Testis (tissue), 3 donors: ENCODE data around the gene SMCO2. TPM values are rescaled to one million over a fixed set of nuclear protein-coding genes. Genes with fewer than 3 reads are reported as not detected.

Experiments used
- DNase-seq: peaks from one replicate; pipeline ENCODE4 v3.0.0-alpha.2; 2019
- H3K27ac ChIP-seq, 2 donors: fragments of 200-600 bp; sonication (generic); one replicate each; pipeline ENCODE4 v1.5.1; 2019
- H3K27me3 ChIP-seq: fragments of 200-600 bp; sonication (generic); one replicate; pipeline ENCODE4 v1.5.1; 2019
- H3K36me3 ChIP-seq: fragments of 200-600 bp; sonication (generic); one replicate; pipeline ENCODE4 v1.5.1; 2017; ENCODE audit warnings: low read depth; ENCODE audit errors: missing control alignments
- H3K4me1 ChIP-seq: fragments of 200-600 bp; sonication (generic); one replicate; pipeline ENCODE4 v1.5.1; 2019
- H3K4me3 ChIP-seq, 2 donors: fragments of 200-600 bp; sonication (generic); one replicate each; pipeline ENCODE4 v1.5.1; 2017 to 2019
- H3K9me3 ChIP-seq: fragments of 200-600 bp; sonication (generic); one replicate; pipeline ENCODE4 v1.5.1; 2017
- POLR2A ChIP-seq: fragments of 450-650 bp; IDR thresholded peaks from one replicate; pipeline ENCODE4 v1.6.1; 2017; ENCODE audit warnings: antibody characterized with exemption, mild to moderate bottlenecking, moderate library complexity
- WGBS, 2 donors: methylation state at CpG; one replicate each; pipeline ENCODE4 v1.1.5; 2018; 5-methylcytosine and 5-hydroxymethylcytosine counted together
- intact Hi-C: fragments of 100-400 bp; cut with DNase I; formaldehyde crosslinking; loops from one replicate; pipeline ENCODE4 v1.15.1; 2023; ENCODE audit warnings: low total_unique reads
- polyA plus RNA-seq: library from polyadenylated mRNA; stranded (reverse); fragments of 350-450 nt; fragmentation: Illumina TruSeq; extraction: RNeasy Lipid Tissue Mini Kit (QIAGEN cat#74804); gene quantifications from one replicate; pipeline ENCODE4 v1.2.3, GENCODE V29; 2014; ENCODE audit warnings: low read depth, low replicate concordance; ENCODE audit not compliant: insufficient read depth
- total RNA-seq, 2 donors: library from RNA; depleted of rRNA; stranded (reverse); fragments of >200 nt; gene quantifications; one replicate each; pipeline ENCODE4 v1.2.3, GENCODE V29; 2016
- TF ChIP-seq, protein P1 (sequence below), 3 experiments: fragments of 450-650 bp in 2 of 3; fragments of 200-600 bp in 1 of 3; sonication (generic) in 1 of 3; IDR thresholded peaks; one replicate each; pipeline ENCODE4 v1.5.1; 2016 to 2019; ENCODE audit warnings: antibody characterized with exemption in 3 of 3, mild to moderate bottlenecking in 2 of 3, moderate library complexity in 1 of 3

Gene SMCO2
- total and polyA plus RNA-seq, 3 donors from 2014 or later: 1.5 to 4.6 TPM; not detected in 1

DNA sequence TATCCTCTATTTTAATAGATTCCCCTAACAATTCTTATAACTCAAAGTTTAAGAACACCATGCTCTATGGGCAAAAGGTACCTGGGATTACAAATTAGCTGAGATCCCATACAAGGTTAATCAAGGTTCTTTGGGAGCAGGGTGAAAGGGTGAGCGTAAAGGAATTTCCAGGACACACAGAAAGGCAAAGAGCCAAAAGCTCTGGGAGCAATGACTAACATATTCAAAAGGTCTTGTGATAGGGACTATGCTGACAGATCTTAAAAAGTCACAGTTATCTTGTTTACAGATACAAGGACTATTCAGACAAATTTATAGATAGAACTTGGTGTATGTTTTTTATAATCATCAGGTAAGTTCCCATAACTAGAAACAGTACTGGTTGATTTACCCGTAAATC is 58.0 kb downstream of the SMCO2 start:
- Histone ChIP-seq H3K4me1 (no peaks in the 10 kb centered on the region), H3K27me3 (no peaks in the 10 kb centered on the region), H3K27ac (no peak overlapping the region), H3K4me3 (no peak overlapping the region), H3K9me3 (no peaks in the 10 kb centered on the region), H3K36me3 (no peaks in the 10 kb centered on the region)
- intact Hi-C loops: no loop called here
- TF ChIP-seq, protein P1, sequence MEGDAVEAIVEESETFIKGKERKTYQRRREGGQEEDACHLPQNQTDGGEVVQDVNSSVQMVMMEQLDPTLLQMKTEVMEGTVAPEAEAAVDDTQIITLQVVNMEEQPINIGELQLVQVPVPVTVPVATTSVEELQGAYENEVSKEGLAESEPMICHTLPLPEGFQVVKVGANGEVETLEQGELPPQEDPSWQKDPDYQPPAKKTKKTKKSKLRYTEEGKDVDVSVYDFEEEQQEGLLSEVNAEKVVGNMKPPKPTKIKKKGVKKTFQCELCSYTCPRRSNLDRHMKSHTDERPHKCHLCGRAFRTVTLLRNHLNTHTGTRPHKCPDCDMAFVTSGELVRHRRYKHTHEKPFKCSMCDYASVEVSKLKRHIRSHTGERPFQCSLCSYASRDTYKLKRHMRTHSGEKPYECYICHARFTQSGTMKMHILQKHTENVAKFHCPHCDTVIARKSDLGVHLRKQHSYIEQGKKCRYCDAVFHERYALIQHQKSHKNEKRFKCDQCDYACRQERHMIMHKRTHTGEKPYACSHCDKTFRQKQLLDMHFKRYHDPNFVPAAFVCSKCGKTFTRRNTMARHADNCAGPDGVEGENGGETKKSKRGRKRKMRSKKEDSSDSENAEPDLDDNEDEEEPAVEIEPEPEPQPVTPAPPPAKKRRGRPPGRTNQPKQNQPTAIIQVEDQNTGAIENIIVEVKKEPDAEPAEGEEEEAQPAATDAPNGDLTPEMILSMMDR (IDR thresholded peaks at IDR 0.05): no peak
- no peak for TF ChIP-seq POLR2A
- DNase-seq: no peak
- WGBS, 2 donors: 92 to 94% methylated on average over 2 of the region's 2 CpGs

- H3K9me3 ChIP-seq: no peaks in the 10 kb centered on the region
- intact Hi-C loops: no loop called here
- H3K27me3 ChIP-seq: no peaks in the 10 kb centered on the region
- no peak for DNase-seq
- H3K27ac ChIP-seq: no peak overlapping the region
- 87 to 89% methylated on average over 2 of the region's 2 CpGs for WGBS, 2 donors
- no peaks in the 10 kb centered on the region for H3K4me1 ChIP-seq
- H3K4me3 ChIP-seq: no peak overlapping the region
- TF ChIP-seq, protein P1 (IDR thresholded peaks at IDR 0.05): no peak
- TF ChIP-seq POLR2A: no peak
- H3K36me3 ChIP-seq: no peaks in the 10 kb centered on the region
These were observed 58.6 kb downstream of the SMCO2 start for GRCh38 chr12:27505109-27505508.

DNA sequence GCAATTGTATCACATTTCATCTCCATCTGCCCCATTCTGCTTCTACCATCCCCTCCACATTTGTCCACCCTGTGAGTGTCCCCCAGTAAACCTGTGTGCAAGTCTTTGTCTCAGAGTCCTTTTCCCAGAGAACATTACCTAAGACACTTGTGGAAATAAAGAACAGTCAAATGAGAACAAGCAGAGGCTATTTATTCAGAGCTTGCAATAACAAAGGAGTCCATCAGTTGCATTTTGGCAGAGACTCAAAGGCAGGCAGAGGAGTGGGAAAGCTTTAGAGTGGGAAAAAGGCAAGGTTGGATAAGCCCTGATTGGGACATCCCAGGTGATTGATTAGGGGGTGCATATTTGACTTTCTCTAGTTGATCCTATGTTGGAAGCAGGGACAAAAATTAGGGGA is 59.2 kb downstream of the SMCO2 start:
- H3K9me3 ChIP-seq: no peaks in the 10 kb centered on the region
- H3K27ac ChIP-seq: no peak overlapping the region
- H3K4me1 ChIP-seq: peaks cover under 1% of the 10 kb centered on the region
- no peak overlapping the region for H3K4me3 ChIP-seq
- DNase-seq: no peak
- intact Hi-C loops: no loop called here
- no peak for TF ChIP-seq POLR2A
- TF ChIP-seq, protein P1 (IDR thresholded peaks at IDR 0.05): no peak
- no peaks in the 10 kb centered on the region for H3K27me3 ChIP-seq
- no peaks in the 10 kb centered on the region for H3K36me3 ChIP-seq

- WGBS, 2 donors: 80 to 90% methylated on average over 2 of the region's 2 CpGs
- TF ChIP-seq POLR2A: no peak
- TF ChIP-seq, protein P1 (IDR thresholded peaks at IDR 0.05): no peak
- Histone ChIP-seq H3K36me3 (no peaks in the 10 kb centered on the region), H3K9me3 (no peaks in the 10 kb centered on the region), H3K27ac (no peak overlapping the region), H3K27me3 (no peaks in the 10 kb centered on the region), H3K4me3 (no peak overlapping the region), H3K4me1 (peaks cover 10% of the 10 kb centered on the region)
- no peak for DNase-seq
- intact Hi-C loops: no loop called here
These were observed 60.2 kb downstream of the SMCO2 start for GRCh38 chr12:27506645-27507189.

DNA sequence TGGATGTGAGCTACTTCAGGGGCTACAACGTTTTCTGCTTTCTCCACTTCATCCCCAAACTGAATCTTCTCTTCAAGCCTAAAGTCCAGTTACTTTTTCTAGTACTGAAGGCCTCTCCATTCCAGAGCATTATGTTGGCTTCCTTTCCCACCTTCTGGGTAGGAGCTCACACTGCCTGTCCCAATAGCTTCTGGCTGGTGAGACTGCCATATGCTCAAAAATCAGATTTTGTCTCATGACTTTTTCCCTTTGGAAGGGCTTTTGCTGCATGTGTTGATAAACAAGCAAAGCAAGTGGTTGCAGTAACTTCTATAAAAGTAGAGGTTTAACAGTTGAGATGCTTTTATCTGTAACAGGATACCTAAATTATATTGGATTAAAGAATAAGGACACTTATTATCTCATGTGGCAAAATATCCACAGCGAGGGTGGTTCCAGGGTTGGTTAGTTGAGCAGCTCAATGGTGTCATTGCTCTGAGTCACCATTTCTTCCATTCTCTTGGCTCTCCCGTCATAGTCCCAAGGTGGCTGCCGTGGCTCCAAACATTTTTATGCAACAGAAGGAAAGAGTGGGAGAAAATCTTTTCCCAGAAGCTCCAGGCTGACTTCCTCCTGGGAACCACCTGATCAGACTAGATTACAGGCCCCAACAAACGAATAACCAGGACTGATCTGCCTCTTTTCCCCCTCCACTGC is 62.3 kb downstream of the SMCO2 start:
- no peak overlapping the region for H3K4me3 ChIP-seq
- intact Hi-C loops: no loop called here
- H3K36me3 ChIP-seq: no peaks in the 10 kb centered on the region
- WGBS, 2 donors: 86 to 90% methylated on average over 5 of the region's 5 CpGs
- TF ChIP-seq POLR2A: no peak
- TF ChIP-seq, protein P1 (IDR thresholded peaks at IDR 0.05): no peak
- peaks cover 10% of the 10 kb centered on the region for H3K4me1 ChIP-seq
- no peak overlapping the region for H3K27ac ChIP-seq
- H3K9me3 ChIP-seq: no peaks in the 10 kb centered on the region
- DNase-seq: no peak
- no peaks in the 10 kb centered on the region for H3K27me3 ChIP-seq
